ENCODE measurements around the gene PIGL. TPM values are rescaled to one million over a fixed set of nuclear protein-coding genes. Genes with fewer than 3 reads are reported as not detected.

The PIGL gene
- total RNA-seq, 2 experiments from 2014 or later: 42.1 to 43.3 TPM

- POLR2A ChIA-PET: no interaction called here
- peaks cover 3% of the 10 kb centered on the region for H3K4me1 Mint-ChIP-seq
- no peaks in the 10 kb centered on the region for H3K9me3 Mint-ChIP-seq
- H3K36me3 Mint-ChIP-seq: peaks cover 2% of the 10 kb centered on the region
- DNase-seq: no peak
- H3K27me3 Mint-ChIP-seq: no peaks in the 10 kb centered on the region
- no peak overlapping the region for H3K27ac Mint-ChIP-seq
- ATAC-seq (ENCODE audit: low read depth): no peak
- H3K4me3 Mint-ChIP-seq: no peak overlapping the region
Measured at GRCh38 chr17:16239931-16240330, 22.9 kb downstream of the PIGL start.

DNA sequence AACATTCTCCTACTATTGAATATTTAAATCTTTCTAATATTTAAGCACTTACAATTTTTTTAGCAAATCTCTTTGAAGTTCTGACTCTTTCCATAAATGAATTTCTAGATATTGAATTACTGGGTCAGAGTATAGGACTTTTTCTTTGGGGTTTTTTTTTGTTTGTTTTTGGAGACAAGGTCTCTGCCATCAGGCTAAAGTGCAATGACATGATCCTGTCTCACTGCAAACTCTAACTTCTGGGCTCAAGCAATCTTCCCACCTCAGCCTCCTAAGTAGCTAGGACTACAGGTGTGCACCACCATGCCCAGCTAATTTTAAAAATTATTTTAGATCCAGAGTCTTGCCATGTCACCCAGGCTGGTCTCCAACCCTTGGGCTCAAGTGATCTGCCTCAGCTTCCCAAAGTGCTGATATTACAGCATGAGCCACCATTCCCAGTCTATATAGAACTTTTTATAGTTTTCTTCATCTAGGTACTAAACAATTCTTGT is 24.9 kb downstream of the PIGL start:
- H3K4me1 Mint-ChIP-seq: peaks cover 3% of the 10 kb centered on the region
- H3K27me3 Mint-ChIP-seq: no peaks in the 10 kb centered on the region
- H3K36me3 Mint-ChIP-seq: peaks cover 3% of the 10 kb centered on the region
- H3K27ac Mint-ChIP-seq: no peak overlapping the region
- no peak for ATAC-seq (ENCODE audit: low read depth)
- no peaks in the 10 kb centered on the region for H3K9me3 Mint-ChIP-seq
- H3K4me3 Mint-ChIP-seq: no peak overlapping the region
- no peak for DNase-seq
- POLR2A ChIA-PET: no interaction called here

DNA sequence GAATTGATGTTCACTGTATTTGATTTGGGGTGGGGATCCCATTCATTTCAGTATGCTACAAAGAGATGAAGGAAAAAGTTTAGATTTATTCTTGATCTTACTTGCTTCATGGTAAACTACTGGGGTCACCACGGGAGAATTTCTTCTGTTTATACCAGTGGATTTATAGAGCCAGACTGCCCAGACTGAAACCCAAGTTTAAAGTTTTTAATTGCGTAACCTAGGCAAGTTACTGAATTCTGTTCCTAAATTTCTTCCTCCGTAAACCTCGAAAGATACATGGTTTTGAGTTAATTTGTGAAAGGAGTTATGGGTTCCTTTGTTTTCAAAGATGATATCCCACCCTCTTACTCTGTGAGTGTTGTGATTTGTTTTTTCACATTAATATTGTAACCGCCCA is 26.4 kb downstream of the PIGL start:
- no peak overlapping the region for H3K4me3 Mint-ChIP-seq
- no peak overlapping the region for H3K27ac Mint-ChIP-seq
- POLR2A ChIA-PET: no interaction called here
- peaks cover 9% of the 10 kb centered on the region for H3K36me3 Mint-ChIP-seq
- no peak for DNase-seq
- ATAC-seq (ENCODE audit: low read depth): no peak
- H3K9me3 Mint-ChIP-seq: no peaks in the 10 kb centered on the region
- H3K27me3 Mint-ChIP-seq: no peaks in the 10 kb centered on the region
- peaks cover 4% of the 10 kb centered on the region for H3K4me1 Mint-ChIP-seq

DNA sequence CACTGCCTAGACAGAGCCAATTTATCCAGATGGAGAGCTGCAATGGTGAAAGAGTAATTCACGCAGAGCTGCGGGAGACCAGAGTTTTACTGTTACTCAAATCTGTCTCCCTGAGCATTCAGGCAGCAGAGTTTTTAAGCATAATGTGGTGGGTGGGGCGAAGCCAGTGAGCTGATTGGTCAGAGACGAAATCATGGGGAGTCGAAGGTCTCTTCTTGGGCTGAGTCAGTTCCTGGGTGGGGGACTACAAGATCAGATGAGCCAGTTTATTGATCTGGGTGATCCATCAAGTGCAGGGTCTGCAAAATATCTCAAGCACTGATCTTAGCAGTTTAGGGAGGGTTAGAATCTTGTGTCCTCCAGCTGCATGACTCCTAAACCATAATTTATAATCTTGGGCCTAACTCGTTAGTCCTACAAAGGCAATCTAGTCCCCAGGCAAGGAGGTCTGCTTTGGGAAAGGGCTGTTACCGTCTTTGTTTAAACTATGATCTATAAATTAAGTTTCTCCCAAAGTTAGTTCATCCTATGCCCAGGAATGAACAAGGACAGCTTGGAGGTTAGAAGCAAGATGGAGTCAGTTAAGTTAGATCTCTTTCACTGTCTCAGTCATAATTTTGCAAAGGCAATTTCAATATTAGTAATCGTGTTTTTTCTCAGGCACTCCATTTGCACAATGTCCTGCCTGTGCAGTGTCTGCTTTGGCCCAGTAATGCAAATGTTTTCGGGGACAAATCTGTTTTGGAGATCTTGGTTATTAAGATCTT is 27.0 kb downstream of the PIGL start:
- POLR2A ChIA-PET: no interaction called here
- Mint-ChIP-seq H3K27ac (no peak overlapping the region), H3K4me3 (no peak overlapping the region), H3K36me3 (peaks cover 11% of the 10 kb centered on the region), H3K4me1 (peaks cover 4% of the 10 kb centered on the region), H3K9me3 (no peaks in the 10 kb centered on the region), H3K27me3 (no peaks in the 10 kb centered on the region)
- no peak for DNase-seq
- ATAC-seq (ENCODE audit: low read depth): no peak

DNA sequence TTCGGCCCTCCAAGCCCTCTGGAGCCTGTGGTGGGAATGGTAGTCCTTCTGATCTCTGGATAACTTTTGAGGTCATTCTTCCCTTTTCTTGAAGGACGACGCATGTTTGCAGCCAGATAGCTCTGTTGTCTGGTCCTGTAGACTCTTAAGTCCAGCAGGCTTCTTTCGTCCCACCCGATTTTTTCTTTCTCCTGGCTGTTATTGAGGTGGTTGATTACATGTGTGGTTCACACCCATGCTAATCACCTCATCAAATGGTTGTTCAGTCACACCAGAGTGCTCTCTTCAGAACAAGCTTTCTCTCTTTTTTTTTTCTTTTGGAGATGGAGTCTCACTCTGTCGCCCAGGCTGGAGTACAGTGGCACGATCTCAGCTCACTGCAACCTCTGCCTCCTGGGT is 30.6 kb downstream of the PIGL start:
- H3K4me1 Mint-ChIP-seq: peaks cover 4% of the 10 kb centered on the region
- H3K36me3 Mint-ChIP-seq: peaks cover 12% of the 10 kb centered on the region
- no peaks in the 10 kb centered on the region for H3K27me3 Mint-ChIP-seq
- ATAC-seq (ENCODE audit: low read depth) (no peak), DNase-seq (no peak)
- H3K4me3 Mint-ChIP-seq: no peak overlapping the region
- H3K9me3 Mint-ChIP-seq: no peaks in the 10 kb centered on the region
- POLR2A ChIA-PET: no interaction called here
- no peak overlapping the region for H3K27ac Mint-ChIP-seq

- Mint-ChIP-seq H3K36me3 (peaks cover 20% of the 10 kb centered on the region), H3K9me3 (no peaks in the 10 kb centered on the region), H3K4me1 (peaks cover 8% of the 10 kb centered on the region), H3K27ac (no peak overlapping the region), H3K4me3 (no peak overlapping the region), H3K27me3 (no peaks in the 10 kb centered on the region)
- ATAC-seq (ENCODE audit: low read depth) (no peak), DNase-seq (no peak)
- POLR2A ChIA-PET: no interaction called here
Measured at GRCh38 chr17:16250635-16251034, 33.6 kb downstream of the PIGL start.

DNA sequence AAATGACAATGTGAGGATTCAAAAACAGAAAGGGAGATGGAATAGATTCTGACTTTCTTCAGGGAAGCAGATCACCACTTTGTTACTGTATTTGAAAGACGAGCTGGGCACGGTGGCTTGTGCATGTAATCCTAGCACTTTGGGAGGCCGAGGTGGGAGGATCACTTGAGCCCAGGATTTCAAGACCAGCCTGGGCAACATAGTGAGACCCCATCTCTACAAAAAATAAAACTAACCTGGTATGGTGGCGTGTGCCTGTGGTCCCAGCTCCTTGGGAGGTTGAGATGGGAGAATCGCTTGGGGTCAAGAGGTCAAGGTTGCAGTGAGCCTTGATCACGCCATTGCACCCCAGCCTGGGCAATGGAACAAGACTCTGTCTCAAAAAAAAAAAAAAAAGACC is 34.0 kb downstream of the PIGL start:
- H3K27ac Mint-ChIP-seq: no peak overlapping the region

DNA sequence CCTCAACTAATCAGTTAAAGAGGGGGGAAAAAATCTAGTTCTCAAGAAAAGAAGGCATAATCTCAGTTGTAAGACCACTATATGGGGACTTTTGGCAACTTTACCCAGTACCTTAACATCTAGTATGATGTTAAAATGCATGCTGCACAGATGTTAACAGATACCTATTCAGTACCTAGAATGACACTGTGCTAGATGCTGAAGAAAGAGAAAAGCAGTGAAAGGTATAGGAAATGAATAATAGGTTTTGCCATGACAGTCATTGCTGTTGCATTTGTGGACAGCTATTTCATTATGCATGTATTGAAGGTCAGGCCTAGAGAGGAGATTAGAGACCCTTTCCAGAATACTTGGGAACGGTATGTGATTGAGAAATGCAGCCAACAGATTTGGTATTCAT is 34.5 kb downstream of the PIGL start:
- POLR2A ChIA-PET: no interaction called here
- Mint-ChIP-seq H3K4me3 (no peak overlapping the region), H3K36me3 (peaks cover 20% of the 10 kb centered on the region), H3K9me3 (no peaks in the 10 kb centered on the region), H3K27me3 (no peaks in the 10 kb centered on the region), H3K27ac (no peak overlapping the region), H3K4me1 (peaks cover 11% of the 10 kb centered on the region)
- ATAC-seq (ENCODE audit: low read depth) (no peak), DNase-seq (no peak)

More for the DNA sequence above, 34.0 kb downstream of the PIGL start:
- Mint-ChIP-seq H3K36me3 (peaks cover 20% of the 10 kb centered on the region), H3K4me3 (no peak overlapping the region), H3K9me3 (no peaks in the 10 kb centered on the region), H3K27me3 (no peaks in the 10 kb centered on the region), H3K4me1 (peaks cover 11% of the 10 kb centered on the region)
- no peak for DNase-seq
- ATAC-seq (ENCODE audit: low read depth): no peak
- POLR2A ChIA-PET: no interaction called here

GRCh38 chr17:16254773-16255400 is 37.9 kb downstream of the PIGL start:
- ATAC-seq (ENCODE audit: low read depth) (no peak), DNase-seq (no peak)
- Mint-ChIP-seq H3K4me1 (peaks cover 10% of the 10 kb centered on the region), H3K4me3 (no peak overlapping the region), H3K27ac (no peak overlapping the region), H3K9me3 (peaks cover 2% of the 10 kb centered on the region), H3K36me3 (peaks cover 19% of the 10 kb centered on the region), H3K27me3 (no peaks in the 10 kb centered on the region)
- POLR2A ChIA-PET: no interaction called here

GRCh38 chr17:16255481-16255921 is 38.5 kb downstream of the PIGL start:
- ATAC-seq (ENCODE audit: low read depth) (no peak), DNase-seq (no peak)
- Mint-ChIP-seq H3K4me3 (no peak overlapping the region), H3K9me3 (peaks cover 2% of the 10 kb centered on the region), H3K27me3 (no peaks in the 10 kb centered on the region), H3K36me3 (peaks cover 23% of the 10 kb centered on the region), H3K4me1 (peaks cover 10% of the 10 kb centered on the region), H3K27ac (no peak overlapping the region)
- POLR2A ChIA-PET: no interaction called here

DNA sequence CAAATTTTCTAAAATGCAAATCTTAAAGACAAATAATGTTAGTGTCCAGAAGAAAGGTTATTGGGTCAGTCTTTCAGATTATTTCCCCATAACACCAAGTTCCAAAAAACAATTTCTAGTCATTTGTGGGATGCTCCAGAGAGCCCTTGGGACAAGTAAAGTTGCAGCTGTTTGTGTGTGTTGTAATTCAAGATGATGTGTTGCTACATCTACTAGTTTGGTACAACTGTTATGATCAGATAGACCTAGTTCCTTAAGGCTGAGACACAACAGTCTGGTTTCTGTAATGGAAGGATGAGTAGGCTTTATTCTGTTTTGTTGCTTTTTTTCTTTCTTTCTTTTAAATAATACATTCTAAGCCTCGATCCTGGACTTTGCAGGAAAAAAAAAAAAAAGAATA is 41.9 kb downstream of the PIGL start:
- Mint-ChIP-seq H3K36me3 (peaks cover 21% of the 10 kb centered on the region), H3K9me3 (peaks cover 2% of the 10 kb centered on the region), H3K4me3 (no peak overlapping the region), H3K27me3 (no peaks in the 10 kb centered on the region), H3K27ac (no peak overlapping the region), H3K4me1 (peaks cover 10% of the 10 kb centered on the region)
- no peak for ATAC-seq (ENCODE audit: low read depth)
- DNase-seq: no peak
- POLR2A ChIA-PET: no interaction called here

DNA sequence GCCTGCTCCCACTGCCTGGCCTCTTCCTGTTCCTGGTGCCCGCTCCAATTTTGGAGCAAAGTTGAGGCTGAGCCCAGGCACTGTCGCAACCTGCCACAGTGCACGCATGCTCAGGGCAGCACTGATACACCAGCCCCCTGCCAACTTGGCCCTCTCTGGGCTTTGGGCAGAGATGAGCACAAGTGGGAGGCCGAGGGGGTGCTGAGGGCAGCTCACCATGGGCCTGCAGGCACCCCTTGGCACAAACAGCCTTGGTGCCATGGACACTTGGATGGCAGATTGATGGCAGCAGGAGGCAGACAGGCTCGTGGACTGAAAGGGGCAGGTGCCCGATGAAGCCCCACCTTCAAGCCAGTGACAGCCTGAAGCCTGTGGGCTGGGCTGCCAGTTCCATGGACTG is 42.9 kb downstream of the PIGL start:
- Mint-ChIP-seq H3K27ac (no peak overlapping the region), H3K36me3 (peaks cover 20% of the 10 kb centered on the region), H3K27me3 (no peaks in the 10 kb centered on the region), H3K9me3 (peaks cover 2% of the 10 kb centered on the region), H3K4me1 (peaks cover 10% of the 10 kb centered on the region), H3K4me3 (no peak overlapping the region)
- POLR2A ChIA-PET: no interaction called here
- DNase-seq (no peak), ATAC-seq (ENCODE audit: low read depth) (no peak)

GRCh38 chr17:16261049-16261448 is 44.0 kb downstream of the PIGL start:
- Mint-ChIP-seq H3K9me3 (peaks cover 4% of the 10 kb centered on the region), H3K4me1 (peaks cover 3% of the 10 kb centered on the region), H3K4me3 (no peak overlapping the region), H3K27me3 (no peaks in the 10 kb centered on the region), H3K27ac (no peak overlapping the region), H3K36me3 (peaks cover 24% of the 10 kb centered on the region)
- POLR2A ChIA-PET: no interaction called here
- no peak for DNase-seq
- ATAC-seq (ENCODE audit: low read depth): no peak

- H3K27me3 Mint-ChIP-seq: no peaks in the 10 kb centered on the region
- no peak overlapping the region for H3K4me3 Mint-ChIP-seq
- no peak overlapping the region for H3K27ac Mint-ChIP-seq
- peaks cover 28% of the 10 kb centered on the region for H3K36me3 Mint-ChIP-seq
- no peak for ATAC-seq (ENCODE audit: low read depth)
- no peak for DNase-seq
- POLR2A ChIA-PET: no interaction called here
- peaks cover 4% of the 10 kb centered on the region for H3K9me3 Mint-ChIP-seq
- peaks cover 7% of the 10 kb centered on the region for H3K4me1 Mint-ChIP-seq
Measured at GRCh38 chr17:16262201-16262600, 45.2 kb downstream of the PIGL start.
